ENCODE results near the gene AP1B1. TPM values are rescaled to one million over a fixed set of nuclear protein-coding genes. Genes with fewer than 3 reads are reported as not detected.

The AP1B1 gene
- polyA plus RNA-seq, 1 donor from 2014 or later: 43.8 TPM

GRCh38 chr22:29326481-29326880 lies 61.9 kb downstream of the AP1B1 start:
- no peak overlapping the region for H2AFZ ChIP-seq (ENCODE audit: low read depth, low read length)
- no peaks in the 10 kb centered on the region for H3F3A ChIP-seq (ENCODE audit: insufficient read depth, low read length, poor library complexity, severe bottlenecking)
- H3K4me2 ChIP-seq (ENCODE audit: low read length): no peak overlapping the region
- H3K27ac ChIP-seq (ENCODE audit: low read length): no peak overlapping the region
- no peaks in the 10 kb centered on the region for H3K9me3 ChIP-seq (ENCODE audit: low read length)
- H4K20me1 ChIP-seq (ENCODE audit: insufficient read depth): no peaks in the 10 kb centered on the region
- H3K4me3 ChIP-seq (ENCODE audit: low read length): no peak overlapping the region
- TF ChIP-seq EZH2 (IDR thresholded peaks at IDR 0.05; ENCODE audit: borderline replicate concordance, insufficient read depth, low read length, poor library complexity, severe bottlenecking) (no peak), POLR2AphosphoS5 (IDR thresholded peaks at IDR 0.05) (no peak), MXI1 (conservative IDR thresholded peaks at IDR 0.05; ENCODE audit: poor library complexity, severe bottlenecking) (no peak), REST (IDR thresholded peaks at IDR 0.05; ENCODE audit: borderline replicate concordance) (no peak), CTCF (IDR thresholded peaks at IDR 0.05; ENCODE audit: poor library complexity, severe bottlenecking) (no peak)
- no peaks in the 10 kb centered on the region for H3K9me2 ChIP-seq (ENCODE audit: insufficient read depth, low read length)
- H3K79me2 ChIP-seq (replicated peaks; ENCODE audit: insufficient read depth, low read length): no peaks in the 10 kb centered on the region
- no peaks in the 10 kb centered on the region for H3K36me3 ChIP-seq (ENCODE audit: insufficient read depth, low read length)
- H3K27me3 ChIP-seq (ENCODE audit: insufficient read depth, low read depth, low read length): no peaks in the 10 kb centered on the region
- H3K9ac ChIP-seq (ENCODE audit: low read length): no peak overlapping the region

DNA sequence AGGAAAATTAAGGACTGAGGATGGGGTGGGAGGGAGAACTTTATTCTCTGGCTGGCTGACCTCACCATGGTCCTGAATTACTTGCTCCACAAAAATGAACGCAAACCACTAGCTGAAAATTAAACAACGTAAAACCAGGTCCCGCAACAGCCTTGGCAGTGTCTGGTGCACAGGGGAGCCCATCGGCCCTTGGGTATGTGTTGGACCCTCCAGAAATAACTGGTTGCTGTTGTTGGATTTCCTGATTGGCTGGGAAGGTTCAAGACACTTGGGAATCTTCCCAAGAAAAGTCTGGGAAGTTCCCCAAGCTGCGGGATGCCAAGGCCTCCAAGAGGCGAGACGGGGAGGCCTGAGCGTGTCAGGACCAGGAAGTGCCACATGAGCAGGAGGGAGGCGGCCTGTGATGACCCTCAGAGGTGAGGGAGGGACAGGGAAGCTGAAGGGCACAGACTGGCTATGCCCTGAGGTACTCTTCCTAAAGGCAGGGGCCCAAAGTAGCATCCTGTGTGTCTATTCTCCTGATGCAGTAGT lies 62.5 kb downstream of the AP1B1 start:
- no peaks in the 10 kb centered on the region for H3K9me3 ChIP-seq (ENCODE audit: low read length)
- H3K27me3 ChIP-seq (ENCODE audit: insufficient read depth, low read depth, low read length): no peaks in the 10 kb centered on the region
- H2AFZ ChIP-seq (ENCODE audit: low read depth, low read length): no peak overlapping the region
- no peaks in the 10 kb centered on the region for H4K20me1 ChIP-seq (ENCODE audit: insufficient read depth)
- H3K9ac ChIP-seq (ENCODE audit: low read length): no peak overlapping the region
- H3K36me3 ChIP-seq (ENCODE audit: insufficient read depth, low read length): no peaks in the 10 kb centered on the region
- H3K4me2 ChIP-seq (ENCODE audit: low read length): no peak overlapping the region
- no peak overlapping the region for H3K4me3 ChIP-seq (ENCODE audit: low read length)
- no peaks in the 10 kb centered on the region for H3K79me2 ChIP-seq (replicated peaks; ENCODE audit: insufficient read depth, low read length)
- H3K9me2 ChIP-seq (ENCODE audit: insufficient read depth, low read length): no peaks in the 10 kb centered on the region
- no peak for TF ChIP-seq REST (IDR thresholded peaks at IDR 0.05; ENCODE audit: borderline replicate concordance)
- no peak for TF ChIP-seq POLR2AphosphoS5 (IDR thresholded peaks at IDR 0.05)
- no peak for TF ChIP-seq EP300 (conservative IDR thresholded peaks at IDR 0.05; ENCODE audit: poor library complexity, severe bottlenecking)
- no peak for TF ChIP-seq SMC3 (conservative IDR thresholded peaks at IDR 0.05; ENCODE audit: poor library complexity)
- TF ChIP-seq RAD21 (conservative IDR thresholded peaks at IDR 0.05): no peak
- no peak for TF ChIP-seq EZH2 (IDR thresholded peaks at IDR 0.05; ENCODE audit: borderline replicate concordance, insufficient read depth, low read length, poor library complexity, severe bottlenecking)
- no peak for TF ChIP-seq TAF1 (IDR thresholded peaks at IDR 0.05; ENCODE audit: low read depth)
- no peak for TF ChIP-seq MXI1 (conservative IDR thresholded peaks at IDR 0.05; ENCODE audit: poor library complexity, severe bottlenecking)
- TF ChIP-seq CTCF (IDR thresholded peaks at IDR 0.05; ENCODE audit: poor library complexity, severe bottlenecking): no peak
- H3F3A ChIP-seq (ENCODE audit: insufficient read depth, low read length, poor library complexity, severe bottlenecking): no peaks in the 10 kb centered on the region
- H3K27ac ChIP-seq (ENCODE audit: low read length): no peak overlapping the region
